Transverse colon (tissue), 4 donors: ENCODE measurements around the gene HOXB13. TPM values are rescaled to one million over a fixed set of nuclear protein-coding genes. Genes with fewer than 3 reads are reported as not detected.

Experiments used
- DNase-seq: peaks from one replicate; pipeline ENCODE4 v3.0.0-alpha.2; 2019
- H3K27ac ChIP-seq, 4 donors: fragments of 200-600 bp; sonication (generic); 2 replicates each; pipeline ENCODE4 v1.5.1; 2016 to 2018; ENCODE audit warnings: inconsistent platforms in 4 of 4
- H3K27me3 ChIP-seq: fragments of 200-600 bp; sonication (generic); 2 replicates; pipeline ENCODE4 v1.5.1; 2017; ENCODE audit warnings: inconsistent platforms
- H3K36me3 ChIP-seq, 4 donors: fragments of 200-600 bp; sonication (generic); 2 replicates each; pipeline ENCODE4 v1.5.1; 2017 to 2019; ENCODE audit warnings: inconsistent platforms in 4 of 4
- H3K4me1 ChIP-seq, 4 donors: fragments of 200-600 bp; sonication (generic); 2 replicates each; pipeline ENCODE4 v1.5.1; 2017 to 2020; ENCODE audit warnings: inconsistent platforms in 4 of 4
- H3K4me3 ChIP-seq, 4 donors: fragments of 200-600 bp; sonication (generic); 1 replicate in 1 of 4; 2 replicates in 3 of 4; pipeline versions ENCODE4 v1.5.1 to v1.6.1; 2017 to 2019; ENCODE audit warnings: inconsistent platforms in 4 of 4
- H3K9me3 ChIP-seq, 2 donors: fragments of 200-600 bp; sonication (generic); 2 replicates each; pipeline ENCODE4 v1.5.1; 2017 to 2019; ENCODE audit warnings: inconsistent platforms in 2 of 2
- EP300 ChIP-seq: sonication (generic); formaldehyde crosslinking; IDR thresholded peaks from one replicate; pipeline ENCODE4 v1.6.1; 2017; ENCODE audit warnings: antibody characterized with exemption, low read depth
- POLR2A ChIP-seq: fragments of 450-650 bp; IDR thresholded peaks from one replicate; pipeline ENCODE4 v1.6.1; 2016; ENCODE audit warnings: antibody characterized with exemption, mild to moderate bottlenecking, moderate library complexity
- POLR2AphosphoS5 ChIP-seq, 3 donors: sonication (generic); formaldehyde crosslinking; IDR thresholded peaks; one replicate each; pipeline ENCODE4 v1.6.1; 2016; ENCODE audit warnings: antibody characterized with exemption in 3 of 3
- WGBS, 2 donors: methylation state at CpG; one replicate each; pipeline ENCODE4 v1.1.5; 2018; ENCODE audit warnings: low coverage in 1 of 2; 5-methylcytosine and 5-hydroxymethylcytosine counted together
- in situ Hi-C, 4 donors: fragments of 200-750 bp; cut with MboI; loops; one replicate each; pipeline versions ENCODE4 v1.15.0 to v1.15.1; 2017; ENCODE audit warnings: low sequenced_read_pairs in 3 of 4, low pct_ligation_motif_present in 1 of 4, low pct_unique_long_range_greater_than_20kb in 1 of 4
- intact Hi-C: fragments of 100-400 bp; cut with DNase I; formaldehyde crosslinking; loops from one replicate; pipeline ENCODE4 v1.15.1; 2023; ENCODE audit warnings: low total_unique reads
- total RNA-seq, 4 donors: library from RNA; depleted of rRNA; stranded (reverse); fragments of >200 nt; gene quantifications; one replicate each; pipeline ENCODE4 v1.1.0, GENCODE V29; 2016
- TF ChIP-seq, protein P1 (sequence below), 5 experiments: fragments of 200-600 bp in 3 of 5; fragments of 450-650 bp in 2 of 5; sonication (generic) in 3 of 5; IDR thresholded peaks; 1 replicate in 2 of 5; 2 replicates in 3 of 5; pipeline ENCODE4 v1.5.1; 2016 to 2017; ENCODE audit warnings: antibody characterized with exemption in 5 of 5, inconsistent platforms in 3 of 5, mild to moderate bottlenecking in 2 of 5, moderate library complexity in 1 of 5

Gene HOXB13
- total RNA-seq, 4 donors from 2014 or later = 1.2 to 5.7 (median 3.5) TPM

DNA sequence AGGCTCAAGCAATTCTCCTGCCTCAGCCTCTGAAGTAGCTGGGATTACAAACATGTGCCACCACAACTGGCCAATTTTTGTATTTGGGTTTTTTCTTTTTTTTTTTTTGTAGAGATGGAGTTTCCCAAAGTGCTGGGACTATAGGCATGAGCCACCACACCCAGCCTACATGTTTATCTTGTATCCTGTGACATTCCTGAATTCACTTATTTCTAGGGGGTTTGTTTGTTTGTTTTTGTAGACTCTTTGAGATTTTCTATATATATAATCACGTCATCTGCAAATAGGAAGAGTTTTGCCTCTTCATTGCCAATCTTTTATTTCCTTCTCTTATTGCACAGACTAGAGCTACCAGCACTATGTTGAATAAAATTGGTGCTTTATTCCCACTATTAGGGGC is 35.4 kb downstream of the HOXB13 start:
- in situ Hi-C loops (loop anchor here in 2 of 4 donors (25.0 kb wide), 2 partner anchors 94 to 344 kb away; no protein-coding TSS in a partner anchor), intact Hi-C loops (no loop called here)
- no peak for DNase-seq
- Histone ChIP-seq H3K9me3 (no peaks in the 10 kb centered on the region), H3K4me1 (no peaks in the 10 kb centered on the region), H3K4me3 (no peak overlapping the region), H3K27ac (no peak overlapping the region), H3K27me3 (peaks cover 30% of the 10 kb centered on the region), H3K36me3 (no peaks in the 10 kb centered on the region)
- TF ChIP-seq, protein P1, sequence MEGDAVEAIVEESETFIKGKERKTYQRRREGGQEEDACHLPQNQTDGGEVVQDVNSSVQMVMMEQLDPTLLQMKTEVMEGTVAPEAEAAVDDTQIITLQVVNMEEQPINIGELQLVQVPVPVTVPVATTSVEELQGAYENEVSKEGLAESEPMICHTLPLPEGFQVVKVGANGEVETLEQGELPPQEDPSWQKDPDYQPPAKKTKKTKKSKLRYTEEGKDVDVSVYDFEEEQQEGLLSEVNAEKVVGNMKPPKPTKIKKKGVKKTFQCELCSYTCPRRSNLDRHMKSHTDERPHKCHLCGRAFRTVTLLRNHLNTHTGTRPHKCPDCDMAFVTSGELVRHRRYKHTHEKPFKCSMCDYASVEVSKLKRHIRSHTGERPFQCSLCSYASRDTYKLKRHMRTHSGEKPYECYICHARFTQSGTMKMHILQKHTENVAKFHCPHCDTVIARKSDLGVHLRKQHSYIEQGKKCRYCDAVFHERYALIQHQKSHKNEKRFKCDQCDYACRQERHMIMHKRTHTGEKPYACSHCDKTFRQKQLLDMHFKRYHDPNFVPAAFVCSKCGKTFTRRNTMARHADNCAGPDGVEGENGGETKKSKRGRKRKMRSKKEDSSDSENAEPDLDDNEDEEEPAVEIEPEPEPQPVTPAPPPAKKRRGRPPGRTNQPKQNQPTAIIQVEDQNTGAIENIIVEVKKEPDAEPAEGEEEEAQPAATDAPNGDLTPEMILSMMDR (IDR thresholded peaks at IDR 0.05) = no peak
- no peak for TF ChIP-seq POLR2AphosphoS5 (IDR thresholded peaks at IDR 0.05)
- 36 to 64% methylated on average over 1 of the region's 1 CpG for WGBS, 2 donors

DNA sequence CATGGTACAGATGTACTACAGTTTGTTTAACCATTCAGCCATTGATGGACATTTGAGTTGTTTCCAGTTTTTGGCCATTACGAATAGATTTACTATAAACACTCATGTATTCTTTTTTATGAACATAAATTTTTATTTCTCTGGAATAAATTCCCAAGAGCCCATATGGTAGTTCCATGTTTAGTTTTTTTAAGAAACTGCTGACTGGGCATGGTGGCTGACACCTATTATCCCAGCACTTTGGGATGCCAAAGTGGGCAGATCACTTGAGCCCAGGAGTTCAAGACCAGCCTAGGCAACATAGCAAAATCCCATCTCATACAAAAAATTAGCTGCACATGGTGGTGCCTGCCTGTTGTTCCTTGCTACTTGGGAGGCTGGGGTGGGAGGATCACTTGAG is 36.5 kb downstream of the HOXB13 start:
- in situ Hi-C loops = loop anchor here in 2 of 4 donors (25.0 kb wide), 2 partner anchors 95 to 345 kb away; no protein-coding TSS in a partner anchor

DNA sequence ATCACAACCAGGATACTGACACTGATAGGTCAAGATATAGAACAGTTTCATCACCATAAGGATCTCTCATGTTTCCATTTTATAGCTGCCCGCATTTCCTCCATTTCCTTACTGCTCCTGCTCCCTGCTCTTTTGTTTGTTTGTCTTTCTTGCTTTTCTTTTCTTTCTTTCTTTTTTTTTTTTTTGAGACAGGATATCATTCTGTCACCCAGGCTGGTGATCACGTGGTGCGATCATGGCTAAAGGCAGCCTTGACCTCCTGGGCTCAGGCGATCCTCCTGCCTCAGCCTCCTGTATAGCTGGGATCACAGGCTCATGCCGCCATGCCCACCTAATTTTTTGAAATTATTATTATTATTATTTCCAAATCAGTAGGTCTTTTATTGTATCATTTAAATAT is 37.9 kb downstream of the HOXB13 start:
- TF ChIP-seq, protein P1 (IDR thresholded peaks at IDR 0.05) = no peak
- no peak for TF ChIP-seq EP300
- no peak for TF ChIP-seq POLR2A
- TF ChIP-seq POLR2AphosphoS5 (IDR thresholded peaks at IDR 0.05) = no peak
- in situ Hi-C loops = loop anchor here in 2 of 4 donors (25.0 kb wide), 2 partner anchors 97 to 347 kb away; no protein-coding TSS in a partner anchor
- H3K9me3 ChIP-seq = no peaks in the 10 kb centered on the region
- no peaks in the 10 kb centered on the region for H3K4me1 ChIP-seq
- no peak overlapping the region for H3K4me3 ChIP-seq
- intact Hi-C loops = no loop called here
- 89 to 96% methylated on average over 3 to 5 of the region's 5 CpGs for WGBS, 2 donors
- no peaks in the 10 kb centered on the region for H3K36me3 ChIP-seq
- H3K27me3 ChIP-seq = peaks cover 15% of the 10 kb centered on the region
- DNase-seq = no peak
- H3K27ac ChIP-seq = no peak overlapping the region

More for the DNA sequence above, 36.5 kb downstream of the HOXB13 start:
- no peaks in the 10 kb centered on the region for H3K36me3 ChIP-seq
- no peaks in the 10 kb centered on the region for H3K4me1 ChIP-seq
- TF ChIP-seq EP300 = no peak
- TF ChIP-seq POLR2A = no peak
- no peak for TF ChIP-seq POLR2AphosphoS5 (IDR thresholded peaks at IDR 0.05)
- TF ChIP-seq, protein P1 (IDR thresholded peaks at IDR 0.05) = no peak
- no peak for DNase-seq
- H3K9me3 ChIP-seq = no peaks in the 10 kb centered on the region
- intact Hi-C loops = no loop called here
- no peak overlapping the region for H3K4me3 ChIP-seq
- 87 to 88% methylated on average over 1 of the region's 1 CpG for WGBS, 2 donors
- H3K27me3 ChIP-seq = peaks cover 22% of the 10 kb centered on the region
- no peak overlapping the region for H3K27ac ChIP-seq

DNA sequence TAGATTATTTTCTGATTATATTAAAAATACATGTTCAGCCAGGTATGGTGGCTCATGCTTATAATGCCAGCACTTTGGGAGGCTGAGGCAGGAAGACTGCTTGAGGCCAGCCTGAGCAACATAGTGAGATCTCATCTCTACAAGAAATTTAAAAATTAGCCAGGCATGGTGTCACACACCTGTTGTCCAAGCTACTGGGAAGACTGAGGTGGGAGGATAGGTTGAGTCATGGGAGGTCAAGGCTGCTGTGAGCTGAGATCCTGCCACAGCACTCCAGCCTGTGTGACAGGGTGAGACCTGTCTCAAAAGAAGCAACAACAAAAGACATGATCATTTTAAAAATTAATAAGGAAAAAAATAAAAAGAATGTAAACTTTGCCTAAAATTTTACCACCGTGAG is 46.9 kb downstream of the HOXB13 start:
- WGBS, 2 donors = 67 to 76% methylated on average over 1 of the region's 1 CpG
- no peaks in the 10 kb centered on the region for H3K36me3 ChIP-seq
- intact Hi-C loops (no loop called here), in situ Hi-C loops (loop anchor here in 3 of 4 donors (10.0 to 25.0 kb wide), 3 partner anchors 103 to 356 kb away; no protein-coding TSS in a partner anchor)
- peaks cover 0 to 6% (median 3%) of the 10 kb centered on the region in 4 donors for H3K4me1 ChIP-seq
- no peak overlapping the region for H3K27ac ChIP-seq
- no peak overlapping the region for H3K4me3 ChIP-seq
- DNase-seq = no peak
- TF ChIP-seq, protein P1 (IDR thresholded peaks at IDR 0.05) = no peak
- TF ChIP-seq POLR2A (no peak), EP300 (no peak), POLR2AphosphoS5 (IDR thresholded peaks at IDR 0.05) (no peak)
- H3K27me3 ChIP-seq = peaks cover 12% of the 10 kb centered on the region
- no peaks in the 10 kb centered on the region for H3K9me3 ChIP-seq
